HG02870 (cell line): ENCODE data around the gene PICK1.
"Not testable (repeated sequence)": the region's sequence is repeated elsewhere in the genome, so short reads cannot be mapped to it uniquely, and the experiment has no call there.

Experiments used
- ATAC-seq: cut with Tn5 transposase; IDR thresholded peaks from one replicate; pipeline ENCODE4 v1.9.1; 2021; ENCODE audit warnings: mild to moderate bottlenecking, moderate library complexity; ENCODE audit not compliant: unreplicated experiment

Gene PICK1

GRCh38 chr22:38030311-38031133, 26.7 kb upstream of the PICK1 start:
- no peak for ATAC-seq

GRCh38 chr22:38031491-38031890, 25.7 kb upstream of the PICK1 start:
- ATAC-seq: no peak

- no peak for ATAC-seq
Measured at GRCh38 chr22:38032681-38033521, 24.3 kb upstream of the PICK1 start.

DNA sequence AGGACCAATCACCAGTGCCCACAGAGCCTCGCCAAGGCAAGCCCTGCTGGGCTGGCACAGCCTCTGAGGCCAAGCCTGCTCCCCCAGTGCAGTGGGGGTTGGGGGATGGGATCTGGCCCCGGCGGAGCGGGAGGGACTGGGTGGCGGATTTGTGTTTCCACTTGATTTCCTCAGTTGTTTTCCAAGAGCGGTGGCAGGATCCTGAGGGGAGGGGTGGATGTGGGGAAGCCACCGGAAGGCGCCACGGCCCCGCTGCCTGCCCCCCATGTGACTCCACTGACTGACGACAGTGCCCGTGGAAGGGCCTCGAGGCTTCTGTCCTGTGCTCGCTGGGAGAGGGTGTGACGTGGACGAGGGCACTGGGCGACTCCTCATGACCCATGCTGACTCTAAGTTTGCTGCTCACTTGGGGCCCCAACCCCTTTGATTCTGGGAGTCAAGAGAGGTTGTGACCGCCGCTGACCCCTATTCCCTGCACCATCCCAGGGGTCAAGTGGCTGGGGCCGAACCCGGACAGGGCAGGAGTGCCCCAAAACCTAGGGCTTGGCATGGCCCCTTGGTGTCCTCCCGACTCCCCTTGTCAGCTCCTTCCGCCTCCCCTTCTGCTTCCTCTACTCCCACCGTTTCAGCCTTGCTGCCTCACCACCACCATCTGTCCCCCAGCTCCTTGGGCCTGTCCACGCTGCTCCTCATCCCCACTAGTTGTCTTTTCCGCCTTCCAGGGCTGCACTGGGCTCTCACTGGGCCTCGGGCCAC, 23.5 kb upstream of the PICK1 start:
- no peak for ATAC-seq

DNA sequence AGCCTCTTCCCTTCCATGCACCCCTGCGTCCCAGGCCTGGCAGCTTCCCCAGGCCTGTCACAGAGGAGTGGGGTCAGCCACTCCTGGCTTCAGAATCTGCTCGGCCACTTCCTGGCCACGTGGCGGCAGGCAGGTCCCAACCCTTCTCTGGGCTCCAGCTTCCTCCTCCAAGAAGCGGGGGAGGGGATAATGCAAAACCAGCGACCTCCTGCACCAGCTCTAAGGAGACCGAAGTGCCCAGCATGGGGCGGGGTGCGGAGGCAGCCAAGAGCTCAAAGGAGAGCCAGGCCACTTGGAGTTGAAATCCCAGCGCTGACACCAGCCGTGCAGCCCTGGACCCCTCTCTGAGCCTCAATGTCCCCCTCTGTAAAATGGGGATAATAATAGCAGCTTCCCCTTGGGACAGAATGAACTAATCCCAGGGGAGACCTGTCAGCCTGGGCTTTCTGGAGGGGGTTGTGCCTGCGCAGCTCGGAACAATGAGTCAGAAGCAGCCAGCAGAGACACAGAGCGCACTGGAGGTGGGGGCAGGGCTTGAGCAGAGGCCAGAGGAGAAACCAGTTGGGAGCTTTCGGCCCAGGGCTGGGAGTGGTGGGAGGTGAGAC, 22.8 kb upstream of the PICK1 start:
- no peak for ATAC-seq

- no peak for ATAC-seq
Measured at GRCh38 chr22:38034884-38035529, 22.2 kb upstream of the PICK1 start.

GRCh38 chr22:38035530-38035885, 21.7 kb upstream of the PICK1 start:
- ATAC-seq: no peak

- ATAC-seq: no peak
Measured at GRCh38 chr22:38036392-38037062, 20.7 kb upstream of the PICK1 start.

DNA sequence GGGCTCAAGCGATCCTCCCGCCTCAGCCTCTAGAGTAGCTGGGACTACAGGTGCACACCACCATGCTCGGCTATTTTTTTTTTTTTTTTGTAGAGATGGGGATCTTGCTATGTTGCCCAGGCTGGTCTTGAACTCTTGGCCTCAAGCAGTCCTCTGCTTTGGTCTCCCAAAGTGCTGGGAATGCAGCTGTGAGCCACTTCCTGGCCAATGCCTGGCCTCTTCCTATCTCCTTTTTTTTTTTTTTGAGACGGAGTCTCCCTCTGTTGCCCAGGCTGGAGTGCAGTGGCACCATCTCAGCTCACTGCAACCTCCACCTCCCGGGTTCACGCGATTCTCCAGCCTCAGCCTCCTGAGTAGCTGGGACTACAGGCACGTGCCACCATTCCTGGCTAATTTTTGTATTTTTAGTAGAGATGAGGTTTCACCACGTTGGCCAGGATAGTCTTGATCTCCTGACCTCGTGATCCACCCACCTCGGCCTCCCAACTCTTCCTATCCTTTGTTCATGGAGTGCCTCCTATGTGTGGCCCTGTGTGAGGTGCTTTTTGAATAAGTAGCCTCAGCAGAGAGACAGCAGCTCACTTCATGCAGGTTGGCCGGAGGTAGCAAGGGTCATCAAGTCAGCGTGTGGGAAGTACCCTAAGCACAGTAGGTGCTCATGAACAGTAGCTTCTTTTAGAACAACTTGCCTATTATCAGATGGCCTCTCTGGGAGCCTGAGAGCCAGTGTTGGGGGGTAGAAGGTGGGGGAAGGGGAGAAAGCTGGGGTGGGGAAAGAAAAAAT, 19.6 kb upstream of the PICK1 start:
- not testable (repeated sequence) for ATAC-seq

DNA sequence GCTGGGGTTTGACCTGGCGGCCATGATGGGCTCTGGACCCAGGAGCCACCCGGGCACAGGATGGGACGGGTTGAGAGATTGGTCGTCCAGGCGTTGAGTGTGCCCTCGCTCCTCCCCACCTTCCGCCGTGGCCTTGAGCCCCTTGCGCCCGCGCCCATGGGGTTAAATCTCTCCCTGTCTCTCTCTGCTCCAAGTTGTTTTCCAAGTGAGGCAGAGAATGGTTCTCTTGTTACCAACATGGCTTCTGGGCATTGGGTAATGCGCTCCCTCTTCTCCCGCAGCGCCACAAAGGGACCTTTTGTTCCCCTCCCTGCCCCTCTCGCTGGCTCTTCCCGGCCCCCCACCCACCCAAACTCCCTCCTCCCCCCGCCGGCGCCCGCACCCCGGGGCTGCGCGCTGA, 18.8 kb upstream of the PICK1 start:
- no peak for ATAC-seq

- no peak for ATAC-seq
Measured at GRCh38 chr22:38038890-38039812, 18.1 kb upstream of the PICK1 start.

DNA sequence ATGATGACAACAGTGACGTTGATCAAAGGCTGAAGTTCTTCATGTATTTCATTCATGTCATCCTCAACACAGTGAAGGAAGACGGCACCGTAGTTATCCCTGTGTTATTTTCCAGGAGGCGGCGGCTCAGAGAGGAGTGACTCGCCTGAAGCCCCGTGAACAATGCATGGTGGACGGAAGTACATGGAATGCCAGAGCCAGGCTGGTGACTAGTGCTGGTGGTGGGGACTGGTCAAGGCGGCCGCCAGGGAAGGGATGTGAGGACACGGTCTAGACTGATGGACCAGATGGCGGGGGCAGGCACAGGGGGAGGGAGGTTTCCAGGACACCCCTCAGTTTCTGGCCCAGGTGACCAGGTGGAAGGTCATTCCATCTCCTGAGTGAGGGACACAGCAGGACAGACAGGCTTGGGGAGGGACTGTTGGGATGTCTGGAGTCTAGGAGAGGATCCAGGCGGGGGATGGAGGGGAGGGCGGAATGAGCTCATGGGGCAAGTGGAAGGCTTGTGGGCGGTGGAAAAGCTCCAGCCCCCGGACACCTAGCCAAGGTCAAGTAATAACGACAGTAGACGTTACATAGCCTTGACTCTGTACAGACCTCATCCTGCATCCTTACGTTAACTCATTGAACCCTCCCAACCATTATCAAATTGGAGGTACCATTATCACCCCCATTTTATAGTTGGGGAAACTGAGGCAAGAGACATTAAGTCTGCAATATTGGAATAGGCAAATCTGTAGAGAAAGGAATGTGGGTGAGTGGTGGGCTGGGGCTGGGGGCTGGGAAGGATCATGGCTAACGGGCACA, 16.0 kb upstream of the PICK1 start:
- ATAC-seq: no peak

DNA sequence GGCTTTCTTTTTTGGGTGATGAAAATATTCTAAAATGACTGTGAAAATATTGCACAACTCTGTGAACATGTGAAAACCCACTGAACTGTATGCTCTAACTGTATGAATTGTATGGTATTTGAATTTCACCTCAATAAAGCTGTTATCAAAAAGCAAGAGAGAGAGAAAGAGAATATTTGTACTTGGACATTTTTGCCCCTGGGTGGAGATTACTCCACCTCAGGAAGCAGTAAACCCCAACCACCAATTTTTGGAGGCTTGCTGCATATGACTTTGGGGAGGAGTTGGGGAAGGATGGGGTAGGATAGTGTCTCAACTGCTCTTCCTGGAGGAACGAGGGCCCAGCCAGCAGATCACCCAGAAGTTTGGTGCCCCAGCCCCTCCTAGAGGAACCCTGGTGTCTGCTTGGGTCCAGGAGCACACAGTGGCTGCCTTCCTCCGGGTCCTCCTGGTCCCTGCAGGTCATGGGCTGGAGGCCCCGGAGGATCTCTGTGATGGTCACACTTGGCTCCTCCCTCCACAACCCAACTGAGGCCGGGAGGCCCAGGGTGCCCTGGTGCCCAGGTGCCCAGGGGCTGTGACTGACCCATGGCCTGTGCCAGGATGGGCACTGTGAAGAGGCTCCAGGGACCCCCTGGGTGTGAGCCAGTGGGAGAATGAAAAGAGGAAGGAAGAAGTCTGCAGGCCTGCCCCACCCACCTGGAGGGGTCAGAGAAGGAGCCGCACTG, 15.3 kb upstream of the PICK1 start:
- ATAC-seq: no peak

DNA sequence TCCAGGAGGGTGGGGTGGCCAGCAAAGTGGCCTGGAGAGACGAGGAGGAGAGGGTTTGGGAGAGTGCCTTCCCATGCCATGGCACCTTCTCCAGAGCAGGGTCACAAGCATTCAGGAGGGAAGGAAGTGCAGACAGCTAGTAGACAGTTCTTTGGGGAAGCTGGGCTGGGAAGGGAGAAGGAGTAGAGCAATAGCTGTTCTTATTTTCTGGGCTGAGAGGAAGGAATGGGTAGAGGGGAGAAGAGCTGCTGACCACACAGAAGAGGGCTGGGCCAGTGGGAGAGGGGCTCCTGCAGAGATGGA, 14.8 kb upstream of the PICK1 start:
- no peak for ATAC-seq

- no peak for ATAC-seq
Measured at GRCh38 chr22:38043151-38044039, 13.8 kb upstream of the PICK1 start.
